ENCODE measurements around the gene LEMD3.

LEMD3 gene

DNA sequence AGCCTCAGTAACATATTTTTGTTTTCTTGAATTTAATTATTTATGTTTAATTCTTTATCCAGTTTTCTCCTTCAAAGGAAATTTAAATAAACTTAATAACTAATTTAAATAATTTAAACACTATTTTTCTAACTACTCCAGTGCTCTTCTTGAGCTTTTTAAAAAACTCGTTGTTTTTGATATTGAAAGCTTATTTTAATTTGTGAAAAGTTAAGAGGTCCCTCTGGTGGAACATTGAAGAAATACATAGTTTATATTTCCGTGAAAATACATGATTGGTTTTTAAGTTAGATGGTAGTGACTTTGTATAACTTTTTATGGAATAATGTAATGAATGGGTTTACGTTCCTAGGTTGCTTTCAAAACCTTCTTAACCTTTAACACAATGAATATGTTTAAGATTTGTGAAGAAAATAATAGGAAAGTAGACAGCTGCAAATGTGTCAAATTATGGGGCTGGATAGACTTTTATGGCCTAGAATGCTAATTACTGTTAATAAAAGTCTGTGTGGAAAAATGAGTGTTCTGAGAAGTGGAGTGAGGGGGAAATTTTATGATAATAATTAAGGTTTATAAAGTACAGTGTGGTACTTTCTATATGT lies 63.2 kb downstream of the LEMD3 start:
- Histone ChIP-seq H3K36me3 (ENCODE audit: control insufficient read depth, insufficient read depth, low read length) (no peaks in the 10 kb centered on the region), H3K4me1 (ENCODE audit: control insufficient read depth, insufficient read depth, low read length) (no peaks in the 10 kb centered on the region), H3K4me3 (ENCODE audit: low read length) (no peak overlapping the region), H3K27me3 (ENCODE audit: control insufficient read depth, insufficient read depth, low read length) (no peaks in the 10 kb centered on the region), H3K9me3 (ENCODE audit: control insufficient read depth, low read length) (no peaks in the 10 kb centered on the region), H3K9ac (ENCODE audit: low read length) (no peak overlapping the region)

DNA sequence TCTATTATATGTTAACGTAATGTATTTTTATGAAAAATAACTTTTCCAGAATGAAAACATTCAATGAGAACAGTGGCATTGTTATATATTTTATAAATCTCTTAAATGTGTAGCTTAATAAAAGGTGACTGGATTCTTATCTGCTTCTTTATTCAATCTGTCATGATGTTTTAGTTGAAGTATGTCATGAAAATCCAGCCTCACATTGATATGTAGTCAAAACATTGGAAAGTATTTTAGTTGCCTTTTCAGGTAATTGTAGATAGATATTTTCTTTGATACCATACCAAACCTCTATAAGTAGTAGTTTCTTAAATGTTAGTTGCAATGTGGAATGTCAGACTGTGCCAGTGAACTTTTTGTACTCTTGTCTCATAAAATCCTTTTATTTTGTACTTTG lies 67.8 kb downstream of the LEMD3 start:
- Histone ChIP-seq H3K36me3 (ENCODE audit: control insufficient read depth, insufficient read depth, low read length) (no peaks in the 10 kb centered on the region), H3K4me1 (ENCODE audit: control insufficient read depth, insufficient read depth, low read length) (no peaks in the 10 kb centered on the region), H3K9ac (ENCODE audit: low read length) (no peak overlapping the region), H3K27me3 (ENCODE audit: control insufficient read depth, insufficient read depth, low read length) (no peaks in the 10 kb centered on the region), H3K9me3 (ENCODE audit: control insufficient read depth, low read length) (no peaks in the 10 kb centered on the region), H3K4me3 (ENCODE audit: low read length) (no peak overlapping the region)

DNA sequence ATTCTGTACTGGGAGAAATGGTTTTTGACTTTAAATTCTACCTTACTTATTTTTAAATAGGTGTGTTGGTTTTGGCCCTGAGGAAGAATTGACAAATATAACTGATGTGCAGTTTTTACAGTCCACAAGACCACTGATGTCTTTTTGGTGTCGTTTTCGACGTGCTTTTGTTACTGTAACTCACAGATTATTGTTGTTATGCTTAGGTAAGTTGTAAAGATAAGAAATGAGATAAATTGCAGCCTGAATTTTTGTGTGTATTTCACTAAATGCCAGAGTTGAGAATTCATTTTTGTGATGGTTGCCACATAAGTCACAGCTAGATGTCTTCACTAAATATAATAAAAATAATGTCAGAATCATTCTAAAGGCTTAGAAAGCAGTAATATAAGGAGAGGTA lies 69.2 kb downstream of the LEMD3 start:
- no peak overlapping the region for H3K4me3 ChIP-seq (ENCODE audit: low read length)
- no peaks in the 10 kb centered on the region for H3K4me1 ChIP-seq (ENCODE audit: control insufficient read depth, insufficient read depth, low read length)
- no peaks in the 10 kb centered on the region for H3K27me3 ChIP-seq (ENCODE audit: control insufficient read depth, insufficient read depth, low read length)
- no peaks in the 10 kb centered on the region for H3K36me3 ChIP-seq (ENCODE audit: control insufficient read depth, insufficient read depth, low read length)
- H3K9ac ChIP-seq (ENCODE audit: low read length) = no peak overlapping the region
- no peaks in the 10 kb centered on the region for H3K9me3 ChIP-seq (ENCODE audit: control insufficient read depth, low read length)

DNA sequence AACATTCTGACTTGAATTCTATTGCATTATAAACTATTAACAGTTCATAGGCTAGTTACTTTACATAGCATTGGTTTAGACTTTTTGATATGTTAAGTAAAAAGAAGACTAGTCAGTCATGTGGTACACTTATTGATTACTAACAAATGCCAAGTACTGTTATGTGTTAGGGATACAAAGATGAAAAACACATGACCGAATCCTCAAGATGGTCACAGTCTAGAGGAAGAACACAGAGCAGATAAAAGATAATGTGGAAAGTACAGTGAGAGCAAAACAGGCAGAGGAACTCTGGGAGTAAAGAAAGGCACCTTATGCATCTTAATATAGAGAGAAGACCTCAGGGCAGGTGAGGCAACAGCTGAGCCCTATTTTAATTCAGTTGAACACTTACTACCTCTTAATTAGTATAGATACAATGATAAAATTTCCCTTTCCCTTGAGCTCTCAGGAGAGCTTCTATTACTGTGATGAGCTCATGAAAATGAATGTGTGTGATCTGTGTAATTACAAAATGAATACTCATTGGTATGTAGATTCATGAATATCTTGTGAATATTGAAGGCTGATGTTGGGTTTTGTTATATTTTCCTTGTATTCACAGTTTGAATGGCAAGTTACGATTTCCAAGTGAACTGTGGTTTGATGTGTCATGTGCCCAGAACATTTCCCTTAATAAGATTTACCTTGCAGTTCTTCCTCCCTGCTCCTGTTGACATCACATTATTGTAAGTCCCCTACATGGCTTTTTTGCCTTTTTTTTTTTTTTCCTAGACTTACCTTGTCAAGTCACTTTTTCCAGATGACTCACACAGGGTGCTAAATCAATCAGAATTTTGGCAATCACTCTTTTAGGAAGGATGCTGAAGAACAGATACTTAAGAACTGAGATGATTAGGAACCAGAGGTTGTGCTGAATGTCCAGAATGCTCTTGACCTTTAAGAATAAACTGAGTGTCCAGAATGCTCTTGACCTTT lies 79.6 kb downstream of the LEMD3 start:
- H3K4me1 ChIP-seq (ENCODE audit: control insufficient read depth, insufficient read depth, low read length) = no peaks in the 10 kb centered on the region
- no peaks in the 10 kb centered on the region for H3K27me3 ChIP-seq (ENCODE audit: control insufficient read depth, insufficient read depth, low read length)
- H3K9ac ChIP-seq (ENCODE audit: low read length) = no peak overlapping the region
- H3K36me3 ChIP-seq (ENCODE audit: control insufficient read depth, insufficient read depth, low read length) = no peaks in the 10 kb centered on the region
- no peaks in the 10 kb centered on the region for H3K9me3 ChIP-seq (ENCODE audit: control insufficient read depth, low read length)
- no peak overlapping the region for H3K4me3 ChIP-seq (ENCODE audit: low read length)

DNA sequence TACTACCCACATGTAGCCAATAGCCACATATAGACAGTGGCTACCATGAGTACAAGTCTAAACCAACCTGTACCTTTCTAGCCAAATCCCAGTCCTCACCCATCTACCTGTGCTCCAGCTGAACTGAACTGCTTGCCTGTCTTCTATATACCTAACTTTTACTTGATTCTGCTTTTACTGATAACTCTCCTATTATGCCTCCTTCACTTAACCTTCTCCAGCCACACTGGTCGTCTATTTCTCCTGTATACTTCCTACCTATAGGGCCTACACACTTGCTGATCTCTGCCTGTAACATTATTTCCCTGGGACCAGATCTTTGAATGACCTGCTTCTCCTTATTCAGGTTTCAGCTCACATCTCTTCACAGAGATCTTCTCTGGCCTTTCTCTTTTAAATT lies 83.1 kb downstream of the LEMD3 start:
- Histone ChIP-seq H3K4me3 (ENCODE audit: low read length) (no peak overlapping the region), H3K27me3 (ENCODE audit: control insufficient read depth, insufficient read depth, low read length) (no peaks in the 10 kb centered on the region)

DNA sequence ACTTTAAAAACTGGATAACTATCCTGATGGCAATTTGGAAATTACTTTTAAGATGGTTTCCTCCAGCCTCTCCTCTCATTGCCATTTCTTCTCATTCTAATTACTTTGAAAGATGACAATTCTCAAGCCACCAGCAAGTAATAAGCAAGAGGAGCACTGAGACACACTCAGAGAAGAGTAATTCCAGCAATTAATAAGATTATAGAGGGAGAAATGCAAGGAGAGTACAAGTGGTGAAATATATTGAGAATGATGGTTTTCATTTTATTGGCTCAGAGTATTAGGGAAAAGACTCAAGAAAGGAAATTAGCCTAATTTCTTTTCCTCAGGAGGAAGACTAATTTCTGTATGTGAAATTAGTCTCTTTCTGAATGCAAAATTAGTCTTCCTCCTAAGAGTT lies 88.6 kb downstream of the LEMD3 start:
- Histone ChIP-seq H3K27me3 (ENCODE audit: control insufficient read depth, insufficient read depth, low read length) (no peaks in the 10 kb centered on the region), H3K9me3 (ENCODE audit: control insufficient read depth, low read length) (no peaks in the 10 kb centered on the region), H3K36me3 (ENCODE audit: control insufficient read depth, insufficient read depth, low read length) (no peaks in the 10 kb centered on the region), H3K4me3 (ENCODE audit: low read length) (no peak overlapping the region), H3K4me1 (ENCODE audit: control insufficient read depth, insufficient read depth, low read length) (no peaks in the 10 kb centered on the region), H3K9ac (ENCODE audit: low read length) (no peak overlapping the region)

More for the DNA sequence above, 83.1 kb downstream of the LEMD3 start:
- H3K9ac ChIP-seq (ENCODE audit: low read length) = no peak overlapping the region
- no peaks in the 10 kb centered on the region for H3K4me1 ChIP-seq (ENCODE audit: control insufficient read depth, insufficient read depth, low read length)
- H3K36me3 ChIP-seq (ENCODE audit: control insufficient read depth, insufficient read depth, low read length) = no peaks in the 10 kb centered on the region
- H3K9me3 ChIP-seq (ENCODE audit: control insufficient read depth, low read length) = no peaks in the 10 kb centered on the region

DNA sequence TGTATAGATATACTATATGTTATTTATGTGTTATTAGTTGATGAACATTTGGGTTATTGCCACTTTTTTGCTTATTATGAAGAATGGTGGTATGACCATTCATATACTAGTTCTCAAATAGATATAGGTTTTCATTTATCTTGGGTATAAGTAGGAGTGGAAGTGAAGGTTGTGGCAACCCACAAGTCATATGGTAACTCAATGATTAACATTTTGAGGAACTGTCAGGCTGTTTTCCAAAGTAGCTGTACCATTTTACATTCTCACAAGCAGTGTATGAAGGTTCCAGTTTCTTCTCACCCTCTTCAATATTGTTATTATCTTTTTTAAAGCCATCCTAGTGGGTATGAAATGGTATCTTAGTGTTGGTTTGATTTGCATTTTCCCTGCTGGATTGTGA lies 90.1 kb downstream of the LEMD3 start:
- Histone ChIP-seq H3K36me3 (ENCODE audit: control insufficient read depth, insufficient read depth, low read length) (no peaks in the 10 kb centered on the region), H3K27me3 (ENCODE audit: control insufficient read depth, insufficient read depth, low read length) (no peaks in the 10 kb centered on the region), H3K9me3 (ENCODE audit: control insufficient read depth, low read length) (no peaks in the 10 kb centered on the region), H3K9ac (ENCODE audit: low read length) (no peak overlapping the region), H3K4me3 (ENCODE audit: low read length) (no peak overlapping the region), H3K4me1 (ENCODE audit: control insufficient read depth, insufficient read depth, low read length) (no peaks in the 10 kb centered on the region)

DNA sequence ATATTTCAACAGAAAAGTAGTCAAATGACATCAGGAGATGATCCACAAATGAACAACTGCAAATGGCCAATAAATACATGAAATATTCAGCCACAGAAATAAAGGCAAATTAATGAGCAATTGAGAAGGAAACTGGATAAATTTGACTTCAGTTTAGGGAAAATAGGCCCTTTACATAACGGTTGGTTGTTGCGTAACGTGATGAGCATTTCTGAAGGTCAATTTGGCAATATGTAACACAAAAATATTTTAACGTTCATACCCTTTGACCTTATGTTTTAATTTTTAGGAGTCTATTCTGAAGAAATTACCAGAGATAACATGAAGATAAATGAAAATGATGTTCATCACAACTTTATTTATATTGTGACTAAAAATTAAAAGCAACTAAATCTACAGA lies 94.4 kb downstream of the LEMD3 start:
- Histone ChIP-seq H3K4me1 (ENCODE audit: control insufficient read depth, insufficient read depth, low read length) (no peaks in the 10 kb centered on the region), H3K9ac (ENCODE audit: low read length) (no peak overlapping the region), H3K9me3 (ENCODE audit: control insufficient read depth, low read length) (no peaks in the 10 kb centered on the region), H3K4me3 (ENCODE audit: low read length) (no peak overlapping the region), H3K27me3 (ENCODE audit: control insufficient read depth, insufficient read depth, low read length) (no peaks in the 10 kb centered on the region), H3K36me3 (ENCODE audit: control insufficient read depth, insufficient read depth, low read length) (no peaks in the 10 kb centered on the region)

DNA sequence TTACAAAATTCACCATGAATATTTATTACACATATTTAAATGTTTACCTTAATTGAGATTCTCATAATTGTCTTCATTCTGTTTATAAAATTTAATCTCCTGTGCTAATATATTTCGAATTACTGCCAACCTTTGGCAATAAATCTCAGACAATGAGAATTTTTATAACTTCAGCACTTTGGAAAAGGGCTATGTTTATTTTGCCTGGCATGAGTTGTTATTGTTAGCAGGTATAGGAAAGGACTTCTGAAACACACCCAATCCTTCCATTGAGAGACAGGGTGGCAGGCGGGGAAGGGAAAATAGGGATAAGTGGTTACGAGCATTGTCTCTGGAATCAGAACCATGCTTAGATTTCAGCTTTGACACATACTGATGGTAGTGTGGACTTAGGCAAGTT lies 97.0 kb downstream of the LEMD3 start:
- Histone ChIP-seq H3K36me3 (ENCODE audit: control insufficient read depth, insufficient read depth, low read length) (no peaks in the 10 kb centered on the region), H3K27me3 (ENCODE audit: control insufficient read depth, insufficient read depth, low read length) (no peaks in the 10 kb centered on the region), H3K9ac (ENCODE audit: low read length) (no peak overlapping the region), H3K9me3 (ENCODE audit: control insufficient read depth, low read length) (no peaks in the 10 kb centered on the region), H3K4me1 (ENCODE audit: control insufficient read depth, insufficient read depth, low read length) (no peaks in the 10 kb centered on the region), H3K4me3 (ENCODE audit: low read length) (no peak overlapping the region)

DNA sequence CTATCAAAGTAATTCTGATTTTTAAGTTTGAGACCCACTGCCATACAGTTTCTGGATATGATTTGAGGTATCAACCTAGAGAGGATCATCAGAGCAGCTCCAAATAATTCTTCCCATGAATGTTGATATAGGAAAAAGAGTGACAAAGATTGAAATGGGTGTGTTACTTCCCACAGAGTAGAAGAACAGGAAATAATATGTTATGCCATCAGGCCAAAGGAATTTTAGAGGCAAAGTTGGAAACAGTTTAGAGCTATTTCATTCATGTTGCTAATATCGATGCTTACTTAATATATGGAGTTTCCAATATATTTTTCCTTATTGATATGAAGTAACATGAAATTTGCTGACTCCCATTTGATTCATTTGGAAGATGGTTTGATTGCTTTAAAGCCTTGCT lies 100.2 kb downstream of the LEMD3 start:
- Histone ChIP-seq H3K4me1 (ENCODE audit: control insufficient read depth, insufficient read depth, low read length) (no peaks in the 10 kb centered on the region), H3K4me3 (ENCODE audit: low read length) (no peak overlapping the region), H3K9me3 (ENCODE audit: control insufficient read depth, low read length) (no peaks in the 10 kb centered on the region), H3K27me3 (ENCODE audit: control insufficient read depth, insufficient read depth, low read length) (no peaks in the 10 kb centered on the region), H3K36me3 (ENCODE audit: control insufficient read depth, insufficient read depth, low read length) (no peaks in the 10 kb centered on the region), H3K9ac (ENCODE audit: low read length) (no peak overlapping the region)

DNA sequence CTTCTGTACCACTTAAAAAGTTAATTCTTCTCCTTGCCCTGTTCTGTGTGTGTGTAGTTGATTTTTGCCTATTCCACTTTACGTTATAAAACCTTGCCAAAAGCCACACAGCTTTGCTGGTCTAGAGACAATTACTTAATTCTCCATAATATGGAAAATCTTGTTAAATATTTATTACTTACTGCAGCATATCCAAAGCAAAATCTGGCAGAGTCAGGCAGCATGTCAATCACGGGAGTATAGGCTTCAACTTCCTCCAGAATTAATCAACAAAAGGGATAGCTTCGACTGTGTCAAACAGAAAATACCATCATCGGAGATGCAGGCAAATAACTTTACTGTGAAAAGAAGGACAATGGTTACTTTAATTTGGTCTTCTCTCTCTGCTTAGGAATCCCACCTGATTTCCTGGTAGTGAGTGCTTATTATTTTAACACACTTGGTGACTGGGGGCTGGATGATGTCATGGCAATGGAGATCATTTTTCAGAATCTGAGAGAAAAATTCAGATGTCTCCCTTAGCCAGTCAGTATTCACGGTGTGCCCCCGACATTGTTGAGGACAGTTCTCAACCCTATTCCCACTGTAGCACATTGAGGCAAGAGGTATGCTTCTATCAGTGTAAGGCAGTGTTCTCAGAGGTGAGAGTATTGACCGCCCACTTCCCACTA lies 105.4 kb downstream of the LEMD3 start:
- H3K9ac ChIP-seq (ENCODE audit: low read length) = no peak overlapping the region

DNA sequence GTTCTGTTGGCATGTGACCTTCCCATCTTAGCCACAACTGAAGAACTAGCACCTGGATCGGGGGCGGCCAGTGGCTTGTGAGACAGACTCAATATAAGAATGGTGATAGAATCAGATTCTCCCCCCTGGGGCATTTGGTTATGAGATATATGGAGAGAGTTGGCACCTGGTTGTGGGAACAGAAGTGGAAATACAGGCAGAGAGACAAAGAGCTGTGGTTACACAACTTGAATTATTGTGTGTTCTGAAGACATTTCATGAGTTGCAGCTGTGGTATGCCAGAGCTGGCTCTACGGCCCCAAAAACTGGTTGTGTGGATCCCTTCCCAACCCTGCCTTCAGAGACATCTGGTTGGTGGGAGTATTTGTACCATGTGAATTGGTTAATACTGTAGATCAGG lies 106.2 kb downstream of the LEMD3 start:
- no peaks in the 10 kb centered on the region for H3K9me3 ChIP-seq (ENCODE audit: control insufficient read depth, low read length)
- H3K9ac ChIP-seq (ENCODE audit: low read length) = no peak overlapping the region
- no peak overlapping the region for H3K4me3 ChIP-seq (ENCODE audit: low read length)
- peaks cover 29% of the 10 kb centered on the region for H3K27me3 ChIP-seq (ENCODE audit: control insufficient read depth, insufficient read depth, low read length)
- no peaks in the 10 kb centered on the region for H3K36me3 ChIP-seq (ENCODE audit: control insufficient read depth, insufficient read depth, low read length)
- no peaks in the 10 kb centered on the region for H3K4me1 ChIP-seq (ENCODE audit: control insufficient read depth, insufficient read depth, low read length)

More for the DNA sequence above, 105.4 kb downstream of the LEMD3 start:
- H3K27me3 ChIP-seq (ENCODE audit: control insufficient read depth, insufficient read depth, low read length) = peaks cover 29% of the 10 kb centered on the region
- H3K9me3 ChIP-seq (ENCODE audit: control insufficient read depth, low read length) = no peaks in the 10 kb centered on the region
- no peaks in the 10 kb centered on the region for H3K36me3 ChIP-seq (ENCODE audit: control insufficient read depth, insufficient read depth, low read length)
- no peaks in the 10 kb centered on the region for H3K4me1 ChIP-seq (ENCODE audit: control insufficient read depth, insufficient read depth, low read length)
- H3K4me3 ChIP-seq (ENCODE audit: low read length) = no peak overlapping the region
